ENCODE measurements around the gene UNC13D. TPM values are rescaled to one million over a fixed set of nuclear protein-coding genes. Genes with fewer than 3 reads are reported as not detected.
A peak's percentile ranks its signal among the peaks of the same experiment; 100 is the strongest.

UNC13D gene
- polyA plus RNA-seq, 1 experiment = 0.16 TPM

DNA sequence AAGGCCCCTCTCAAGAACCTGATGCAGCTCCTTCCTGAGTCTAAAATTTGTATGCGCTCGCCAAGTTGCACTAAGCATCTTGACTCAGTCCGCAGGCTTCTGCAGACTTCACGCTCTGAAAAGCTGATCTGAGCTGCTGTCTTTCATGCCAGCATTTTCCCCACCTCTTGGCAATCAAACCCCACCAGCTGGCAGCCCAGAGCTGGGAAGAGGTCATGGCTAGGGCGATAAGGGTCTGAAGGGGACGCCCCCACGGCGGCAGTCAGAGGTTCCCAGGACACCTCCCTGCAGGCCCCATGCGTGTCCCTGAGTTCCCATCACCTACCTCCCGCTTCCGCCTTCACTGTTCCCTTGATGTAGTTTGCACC lies 5.1 kb upstream of the UNC13D start:
- ChIA-PET POLR2A (interaction anchor here (0.6 to 1.0 kb wide), 2 partner anchors 12 to 340 kb away, joined by 3 read pairs; no protein-coding TSS in a partner anchor), CTCF (interaction anchor here (0.6 to 1.4 kb wide), 3 partner anchors 12 to 34 kb away, joined by 3 to 4 read pairs (median 3); no protein-coding TSS in a partner anchor)
- H3K27me3 ChIP-seq (ENCODE audit: control insufficient read depth, insufficient read depth, low read length) = no peaks in the 10 kb centered on the region
- H3K4me3 ChIP-seq (ENCODE audit: low read depth, low read length) = no peak overlapping the region
- no peak for DNase-seq (ENCODE audit: low read depth, low spot score)
- H3K9me3 ChIP-seq (ENCODE audit: control insufficient read depth, insufficient read depth, low read length) = no peaks in the 10 kb centered on the region
- no peak overlapping the region for H3K27ac ChIP-seq (ENCODE audit: low read depth, low read length)
- TF ChIP-seq, protein P1, sequence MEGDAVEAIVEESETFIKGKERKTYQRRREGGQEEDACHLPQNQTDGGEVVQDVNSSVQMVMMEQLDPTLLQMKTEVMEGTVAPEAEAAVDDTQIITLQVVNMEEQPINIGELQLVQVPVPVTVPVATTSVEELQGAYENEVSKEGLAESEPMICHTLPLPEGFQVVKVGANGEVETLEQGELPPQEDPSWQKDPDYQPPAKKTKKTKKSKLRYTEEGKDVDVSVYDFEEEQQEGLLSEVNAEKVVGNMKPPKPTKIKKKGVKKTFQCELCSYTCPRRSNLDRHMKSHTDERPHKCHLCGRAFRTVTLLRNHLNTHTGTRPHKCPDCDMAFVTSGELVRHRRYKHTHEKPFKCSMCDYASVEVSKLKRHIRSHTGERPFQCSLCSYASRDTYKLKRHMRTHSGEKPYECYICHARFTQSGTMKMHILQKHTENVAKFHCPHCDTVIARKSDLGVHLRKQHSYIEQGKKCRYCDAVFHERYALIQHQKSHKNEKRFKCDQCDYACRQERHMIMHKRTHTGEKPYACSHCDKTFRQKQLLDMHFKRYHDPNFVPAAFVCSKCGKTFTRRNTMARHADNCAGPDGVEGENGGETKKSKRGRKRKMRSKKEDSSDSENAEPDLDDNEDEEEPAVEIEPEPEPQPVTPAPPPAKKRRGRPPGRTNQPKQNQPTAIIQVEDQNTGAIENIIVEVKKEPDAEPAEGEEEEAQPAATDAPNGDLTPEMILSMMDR (IDR thresholded peaks at IDR 0.05; ENCODE audit: low read depth, low read length) = no peak

- Histone ChIP-seq H3K9me3 (ENCODE audit: control insufficient read depth, insufficient read depth, low read length) (no peaks in the 10 kb centered on the region), H3K27ac (ENCODE audit: low read depth, low read length) (no peak overlapping the region), H3K4me3 (ENCODE audit: low read depth, low read length) (no peak overlapping the region), H3K27me3 (ENCODE audit: control insufficient read depth, insufficient read depth, low read length) (no peaks in the 10 kb centered on the region)
- TF ChIP-seq, protein P1 (IDR thresholded peaks at IDR 0.05; ENCODE audit: low read depth, low read length) = peak; percentile 71
- ChIA-PET POLR2A (interaction anchor here (0.6 kb wide), 1 partner anchor 340 kb away, joined by 3 read pairs; no protein-coding TSS in a partner anchor), CTCF (interaction anchor here (0.6 to 1.0 kb wide), 10 partner anchors 11 to 97 kb away, joined by 3 to 6 read pairs (median 3); partner anchors contain the start of gene GALK1)
- DNase-seq (ENCODE audit: low read depth, low spot score) = no peak
These were observed 4.5 kb upstream of the UNC13D start for GRCh38 chr17:75848523-75849278.

- POLR2A ChIA-PET = interaction anchor here (1.4 kb wide), 1 partner anchor 7 kb away, joined by 3 read pairs; the partner anchor contains the start of gene WBP2
These were observed 3.7 kb upstream of the UNC13D start for GRCh38 chr17:75847614-75848522.

GRCh38 chr17:75846692-75847613 lies 2.7 kb upstream of the UNC13D start:
- Histone ChIP-seq H3K27me3 (ENCODE audit: control insufficient read depth, insufficient read depth, low read length) (no peaks in the 10 kb centered on the region), H3K9me3 (ENCODE audit: control insufficient read depth, insufficient read depth, low read length) (no peaks in the 10 kb centered on the region), H3K27ac (ENCODE audit: low read depth, low read length) (no peak overlapping the region), H3K4me3 (ENCODE audit: low read depth, low read length) (no peak overlapping the region)
- ChIA-PET POLR2A (interaction anchor here (1.0 to 1.5 kb wide), 3 partner anchors 8 to 67 kb away, joined by 3 to 5 read pairs (median 3); partner anchors contain the start of genes TRIM65 and WBP2), CTCF (interaction anchor here (0.6 to 3.3 kb wide), 2 partner anchors 8 to 427 kb away, joined by 7 to 18 read pairs; partner anchors contain the start of gene WBP2)
- TF ChIP-seq, protein P1 (IDR thresholded peaks at IDR 0.05; ENCODE audit: low read depth, low read length) = no peak
- DNase-seq (ENCODE audit: low read depth, low spot score) = no peak

More at GRCh38 chr17:75847614-75848522, 3.7 kb upstream of the UNC13D start:
- Histone ChIP-seq H3K4me3 (ENCODE audit: low read depth, low read length) (no peak overlapping the region), H3K27me3 (ENCODE audit: control insufficient read depth, insufficient read depth, low read length) (no peaks in the 10 kb centered on the region), H3K9me3 (ENCODE audit: control insufficient read depth, insufficient read depth, low read length) (no peaks in the 10 kb centered on the region), H3K27ac (ENCODE audit: low read depth, low read length) (no peak overlapping the region)
- CTCF ChIA-PET = interaction anchor here (0.6 to 3.3 kb wide), 10 partner anchors 7 to 98 kb away, joined by 3 to 18 read pairs (median 4); partner anchors contain the start of genes GALK1 and WBP2
- no peak for DNase-seq (ENCODE audit: low read depth, low spot score)
- TF ChIP-seq, protein P1 (IDR thresholded peaks at IDR 0.05; ENCODE audit: low read depth, low read length) = no peak
